Measurements from ENCODE around the gene TRIP11. TPM values are rescaled to one million over a fixed set of nuclear protein-coding genes. Genes with fewer than 3 reads are reported as not detected.

TRIP11 gene
- total RNA-seq, 2 experiments from 2014 or later: 29.9 to 30.0 TPM

DNA sequence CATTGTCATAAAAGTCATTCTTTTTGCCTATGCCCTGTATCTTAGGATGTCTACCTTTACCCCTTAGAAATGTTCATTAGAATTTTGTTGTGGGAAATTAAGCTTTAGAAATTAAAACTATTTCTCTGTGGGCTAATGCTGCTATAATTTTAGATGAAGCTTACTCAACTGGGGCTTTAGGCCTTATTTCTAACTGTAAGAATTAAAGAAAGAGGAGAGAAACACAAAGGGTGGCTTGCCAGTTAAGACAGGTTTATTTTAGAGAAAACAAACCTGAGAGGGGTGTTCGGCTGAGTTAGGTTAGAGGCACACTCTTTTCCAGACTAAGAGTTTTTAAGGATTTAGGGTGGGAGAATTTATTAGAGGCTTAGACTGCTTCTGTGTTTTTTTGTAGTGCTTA is 6.4 kb downstream of the TRIP11 start:
- Mint-ChIP-seq H3K4me1 (peaks cover 40% of the 10 kb centered on the region), H3K4me3 (no peak overlapping the region), H3K27ac (peak overlapping the region; percentile 77), H3K36me3 (peaks cover 34% of the 10 kb centered on the region), H3K27me3 (no peaks in the 10 kb centered on the region), H3K9me3 (no peaks in the 10 kb centered on the region)
- no peak for DNase-seq

DNA sequence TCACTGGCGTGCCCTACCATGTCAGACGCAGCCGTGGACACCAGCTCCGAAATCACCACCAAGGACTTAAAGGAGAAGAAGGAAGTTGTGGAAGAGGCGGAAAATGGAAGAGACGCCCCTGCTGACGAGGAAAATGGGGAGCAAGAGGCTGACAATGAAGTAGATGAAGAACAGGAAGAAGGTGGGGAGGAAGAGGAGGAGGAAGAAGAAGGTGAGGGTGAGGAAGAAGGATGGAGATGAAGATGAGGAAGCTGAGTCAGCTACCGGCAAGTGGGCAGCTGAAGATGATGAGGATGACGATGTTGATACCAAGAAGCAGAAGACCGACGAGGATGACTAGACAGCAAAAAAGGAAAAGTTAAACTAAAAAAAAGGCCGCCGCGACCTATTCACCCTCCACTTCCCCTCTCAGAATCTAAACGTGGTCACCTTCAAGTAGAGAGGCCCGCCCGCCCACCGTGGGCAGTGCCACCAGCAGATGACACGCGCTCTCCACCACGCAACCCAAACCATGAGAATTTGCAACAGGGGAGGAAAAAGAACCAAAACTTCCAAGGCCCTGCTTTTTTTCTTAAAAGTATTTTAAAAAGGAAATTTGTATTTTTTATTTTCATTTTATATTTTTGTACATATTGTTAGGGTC is 13.2 kb downstream of the TRIP11 start:
- Mint-ChIP-seq H3K27me3 (no peaks in the 10 kb centered on the region), H3K4me1 (peaks cover 12% of the 10 kb centered on the region), H3K4me3 (no peak overlapping the region), H3K36me3 (peaks cover 26% of the 10 kb centered on the region), H3K27ac (peak overlapping the region; percentile 55), H3K9me3 (no peaks in the 10 kb centered on the region)
- DNase-seq: no peak

DNA sequence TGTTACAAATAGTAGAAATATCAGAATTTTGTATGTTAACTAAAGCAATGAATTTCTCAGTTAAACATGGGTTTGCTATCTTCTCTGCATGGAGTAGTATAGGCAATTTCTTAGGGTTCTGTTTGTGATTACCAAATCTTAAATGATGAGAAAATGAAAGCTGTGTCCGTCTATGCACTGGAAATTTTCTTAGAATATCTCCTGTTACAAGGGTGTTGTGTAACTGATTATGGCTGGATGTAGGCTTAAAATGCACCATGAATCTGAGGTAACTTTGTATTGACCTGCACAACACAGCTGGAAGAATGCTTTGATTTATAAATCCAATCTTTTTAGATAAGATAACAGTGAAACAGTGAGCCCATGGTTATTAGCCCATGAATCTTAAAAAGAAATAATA is 17.8 kb downstream of the TRIP11 start:
- Mint-ChIP-seq H3K27me3 (no peaks in the 10 kb centered on the region), H3K4me1 (peaks cover 9% of the 10 kb centered on the region), H3K9me3 (no peaks in the 10 kb centered on the region), H3K4me3 (no peak overlapping the region), H3K27ac (no peak overlapping the region), H3K36me3 (peaks cover 9% of the 10 kb centered on the region)
- DNase-seq: no peak

DNA sequence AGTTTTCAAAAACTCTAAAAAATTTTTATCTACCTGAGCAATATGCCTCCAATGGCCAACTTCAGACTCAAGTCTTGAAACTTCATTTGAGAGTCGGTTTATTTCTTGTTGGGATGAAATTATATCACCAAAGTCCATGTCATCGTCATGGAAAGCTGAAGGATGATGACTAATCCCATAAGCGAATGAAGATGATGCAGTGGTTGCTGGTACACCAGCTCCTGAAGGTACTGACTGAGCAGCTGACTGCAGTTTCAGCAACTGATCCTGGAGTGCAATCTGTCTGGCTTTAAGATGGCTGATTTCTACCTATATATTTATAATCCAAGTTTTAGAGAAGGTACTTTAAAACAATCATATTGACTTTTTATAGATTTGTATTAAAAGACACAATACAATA is 18.3 kb downstream of the TRIP11 start:
- H3K4me1 Mint-ChIP-seq: peaks cover 7% of the 10 kb centered on the region
- DNase-seq: no peak
- no peaks in the 10 kb centered on the region for H3K27me3 Mint-ChIP-seq
- H3K36me3 Mint-ChIP-seq: peaks cover 8% of the 10 kb centered on the region
- H3K4me3 Mint-ChIP-seq: no peak overlapping the region
- H3K27ac Mint-ChIP-seq: no peak overlapping the region
- no peaks in the 10 kb centered on the region for H3K9me3 Mint-ChIP-seq

DNA sequence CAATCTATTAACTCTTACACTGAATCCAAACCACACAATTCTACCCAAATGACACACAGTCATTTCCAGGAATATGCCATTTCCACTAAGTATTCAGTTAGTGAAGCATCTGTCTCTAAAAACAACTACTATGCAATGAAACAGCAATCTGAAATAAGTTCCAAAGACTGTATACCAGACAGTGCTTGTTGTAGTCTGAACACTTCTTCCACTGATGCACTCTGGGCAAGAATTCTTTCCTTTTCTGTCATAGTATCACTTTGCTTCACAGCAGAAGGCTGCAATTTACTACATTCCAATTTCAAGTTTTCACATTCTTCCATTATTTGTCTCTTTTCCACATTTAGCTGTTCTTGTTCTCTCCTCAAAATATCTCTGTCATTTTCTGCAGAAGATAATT is 25.8 kb downstream of the TRIP11 start:
- Mint-ChIP-seq H3K4me1 (peaks cover 14% of the 10 kb centered on the region), H3K36me3 (peaks cover 22% of the 10 kb centered on the region), H3K9me3 (no peaks in the 10 kb centered on the region), H3K27me3 (no peaks in the 10 kb centered on the region), H3K4me3 (no peak overlapping the region), H3K27ac (peak overlapping the region; percentile 81)
- DNase-seq: no peak

DNA sequence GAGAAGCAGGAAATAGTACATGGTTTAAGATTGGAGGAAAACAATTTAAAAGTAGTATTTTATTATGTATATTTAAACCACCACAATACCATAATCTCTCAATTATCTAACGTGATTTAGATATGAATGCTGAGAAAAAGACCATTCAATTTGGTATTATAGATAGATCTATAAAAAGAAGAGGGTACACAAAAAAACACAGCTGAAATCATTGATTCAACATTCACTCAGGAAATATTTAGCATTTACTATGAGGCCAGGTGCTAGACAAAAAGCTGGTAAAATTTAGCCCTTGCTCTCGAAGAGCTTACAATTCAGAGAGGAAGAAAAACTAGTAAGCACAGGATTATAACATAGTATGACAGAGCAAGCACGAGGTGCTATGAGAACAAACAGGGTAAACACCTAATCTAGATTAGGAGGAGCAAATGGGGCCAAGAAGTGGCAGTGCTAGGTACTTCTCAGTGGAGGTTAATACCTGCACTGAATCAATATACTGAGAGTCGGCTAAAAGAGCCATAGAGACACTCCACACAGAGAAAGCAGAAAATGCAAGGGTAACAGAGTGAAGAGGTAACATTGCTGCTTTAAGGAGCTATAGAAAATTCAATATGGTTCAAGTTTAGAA is 27.6 kb downstream of the TRIP11 start:
- Mint-ChIP-seq H3K27me3 (no peaks in the 10 kb centered on the region), H3K4me3 (no peak overlapping the region), H3K36me3 (peaks cover 31% of the 10 kb centered on the region), H3K9me3 (no peaks in the 10 kb centered on the region), H3K4me1 (peaks cover 14% of the 10 kb centered on the region), H3K27ac (peak overlapping the region; percentile 55)
- DNase-seq: no peak

DNA sequence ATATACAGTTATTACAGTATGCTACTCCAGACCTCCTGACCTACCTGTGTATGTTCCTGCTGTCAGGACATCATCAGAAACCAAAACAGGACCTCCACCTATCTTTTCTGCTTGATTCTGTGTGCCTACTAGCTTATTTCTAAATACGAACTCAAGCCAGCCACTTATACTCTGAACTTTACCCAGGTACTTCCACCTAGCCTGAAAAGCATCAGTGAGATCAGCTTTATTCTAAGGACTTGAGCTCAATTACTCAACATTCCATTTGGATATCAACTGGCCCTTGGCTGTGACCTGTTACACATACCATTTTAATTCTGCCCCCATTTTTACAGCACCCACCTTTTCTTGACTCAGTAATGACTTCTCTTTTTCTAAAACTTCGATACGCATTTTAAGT is 29.2 kb downstream of the TRIP11 start:
- Mint-ChIP-seq H3K4me3 (no peak overlapping the region), H3K4me1 (peaks cover 20% of the 10 kb centered on the region), H3K36me3 (peaks cover 40% of the 10 kb centered on the region), H3K27ac (no peak overlapping the region), H3K27me3 (no peaks in the 10 kb centered on the region), H3K9me3 (no peaks in the 10 kb centered on the region)
- no peak for DNase-seq

DNA sequence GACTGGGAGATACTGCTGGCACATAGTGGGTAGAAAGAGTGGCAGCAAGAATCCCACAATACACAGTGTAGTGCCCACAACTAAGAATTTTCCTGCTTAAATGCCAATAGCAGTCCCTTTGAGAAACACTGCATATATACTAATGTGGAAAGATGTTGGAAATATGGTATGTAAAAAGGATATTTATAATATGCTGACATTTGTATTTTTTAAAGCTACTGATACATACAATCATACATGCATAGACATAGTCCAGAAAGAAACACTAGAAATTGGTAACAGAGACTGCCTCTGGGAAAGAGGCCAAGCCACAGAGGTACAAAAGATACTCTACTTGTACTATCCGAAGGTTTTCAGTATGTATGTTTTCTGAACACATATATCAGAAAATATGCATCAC is 30.3 kb downstream of the TRIP11 start:
- Mint-ChIP-seq H3K27me3 (no peaks in the 10 kb centered on the region), H3K9me3 (no peaks in the 10 kb centered on the region), H3K4me1 (peaks cover 30% of the 10 kb centered on the region), H3K4me3 (no peak overlapping the region), H3K36me3 (peaks cover 48% of the 10 kb centered on the region), H3K27ac (no peak overlapping the region)
- no peak for DNase-seq

DNA sequence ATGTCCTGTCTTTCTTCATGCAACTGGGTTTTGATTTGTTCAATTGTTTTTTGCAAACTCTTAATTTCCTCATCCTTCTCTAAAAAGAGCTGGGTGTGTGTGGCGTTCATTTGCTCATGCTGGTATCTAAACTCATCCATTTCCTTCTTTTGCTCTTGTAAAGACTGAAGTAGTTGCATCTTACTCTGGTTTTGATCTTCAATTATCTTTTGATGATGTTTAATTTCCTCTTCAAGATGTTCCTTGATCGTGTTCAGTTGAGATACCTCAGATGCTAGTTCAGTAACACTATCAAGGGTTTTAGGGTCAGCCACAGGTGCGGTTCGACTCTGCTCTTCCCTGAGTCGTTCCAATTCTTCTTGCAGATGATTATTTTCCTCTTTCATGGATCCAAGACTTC is 34.8 kb downstream of the TRIP11 start:
- no peak for DNase-seq
- Mint-ChIP-seq H3K27me3 (no peaks in the 10 kb centered on the region), H3K27ac (peak overlapping the region; percentile 83), H3K4me3 (peak overlapping the region; percentile 46), H3K9me3 (peaks cover 1% of the 10 kb centered on the region), H3K4me1 (peaks cover 42% of the 10 kb centered on the region), H3K36me3 (peaks cover 49% of the 10 kb centered on the region)

DNA sequence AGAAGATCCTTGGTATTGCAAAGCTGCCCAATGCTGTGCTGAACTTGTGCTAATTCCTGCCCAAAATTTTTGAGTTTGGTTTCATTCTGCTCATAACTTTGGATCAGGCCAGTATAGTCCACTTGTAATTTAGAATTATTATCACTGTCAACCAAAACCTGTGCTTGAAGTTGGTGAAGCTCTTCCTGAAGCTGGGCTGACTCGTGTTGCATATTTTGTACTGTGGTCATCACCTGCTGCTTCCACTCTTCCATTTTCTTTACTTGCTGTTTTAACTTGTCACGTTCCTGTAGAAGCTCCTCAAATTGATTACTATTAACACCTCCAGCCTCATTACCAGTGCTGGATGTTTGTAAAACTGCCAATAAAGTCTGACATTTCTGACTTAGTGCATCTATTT is 35.8 kb downstream of the TRIP11 start:
- H3K27me3 Mint-ChIP-seq: no peaks in the 10 kb centered on the region
- peaks cover 1% of the 10 kb centered on the region for H3K9me3 Mint-ChIP-seq
- no peak for DNase-seq
- H3K4me3 Mint-ChIP-seq: no peak overlapping the region
- peaks cover 53% of the 10 kb centered on the region for H3K36me3 Mint-ChIP-seq
- peaks cover 52% of the 10 kb centered on the region for H3K4me1 Mint-ChIP-seq
- H3K27ac Mint-ChIP-seq: peak overlapping the region; percentile 83

DNA sequence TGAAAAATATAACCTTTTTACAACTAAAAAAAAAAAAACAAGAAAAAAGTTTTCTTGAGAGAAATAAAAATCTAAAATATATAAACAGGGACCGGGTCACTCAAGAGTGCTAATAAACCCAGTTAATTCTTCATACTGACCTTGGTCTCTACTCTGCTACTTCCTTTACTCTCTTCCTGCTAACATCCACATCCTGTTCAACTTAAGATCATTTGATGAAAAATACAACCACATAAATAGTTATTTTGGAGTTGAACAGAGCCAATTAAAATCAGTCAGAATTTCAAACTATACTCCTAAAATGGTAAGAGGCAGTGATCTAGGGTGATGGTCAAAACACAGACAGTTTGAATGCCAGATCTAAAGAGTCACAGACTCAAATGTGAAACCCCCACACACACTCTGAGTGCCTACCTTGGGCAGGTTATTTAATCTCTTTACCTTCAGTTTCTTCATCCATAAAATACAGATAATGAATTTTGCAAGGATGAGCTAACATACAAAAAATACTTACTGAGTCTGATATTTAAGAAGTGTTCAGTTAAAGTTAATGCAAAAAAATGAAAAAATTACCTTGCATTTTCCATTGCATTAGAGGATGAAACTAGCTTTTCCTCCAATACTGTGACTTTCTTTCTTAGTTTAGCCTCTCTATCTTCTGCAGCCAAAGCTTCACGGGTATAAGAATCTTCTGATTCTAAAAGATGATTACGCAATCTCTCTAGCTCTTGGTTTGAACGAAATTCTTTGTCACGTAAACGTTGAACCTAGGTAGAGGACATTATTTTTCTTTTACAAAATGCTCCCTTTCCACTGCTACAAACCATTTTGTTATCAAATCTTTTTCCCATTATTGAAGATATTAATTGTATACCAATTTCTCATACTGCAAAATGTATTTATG is 40.9 kb downstream of the TRIP11 start:
- peaks cover 58% of the 10 kb centered on the region for H3K4me1 Mint-ChIP-seq
- H3K4me3 Mint-ChIP-seq: peak overlapping the region; percentile 6
- peaks cover 1% of the 10 kb centered on the region for H3K9me3 Mint-ChIP-seq
- H3K27me3 Mint-ChIP-seq: no peaks in the 10 kb centered on the region
- no peak for DNase-seq
- H3K36me3 Mint-ChIP-seq: peaks cover 22% of the 10 kb centered on the region
- peak overlapping the region; percentile 86 for H3K27ac Mint-ChIP-seq

DNA sequence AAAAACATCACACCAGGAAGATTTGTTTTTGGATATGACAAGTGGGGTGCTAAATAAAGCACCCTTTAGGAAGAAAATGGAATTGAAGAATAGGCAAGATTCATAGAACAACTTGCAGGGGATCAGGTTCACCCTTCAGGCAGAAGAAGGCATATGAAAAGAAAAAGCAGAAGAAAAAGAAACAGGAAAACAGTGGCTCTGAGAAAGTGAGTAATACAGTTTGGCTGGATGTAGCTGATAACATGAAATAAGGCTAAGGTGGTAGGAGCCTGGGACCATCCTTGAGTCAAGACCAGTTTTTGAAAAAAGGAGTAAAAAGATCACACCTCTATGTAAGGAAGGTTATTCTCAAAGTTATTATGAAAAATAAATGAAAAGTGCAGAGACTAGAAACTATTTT is 42.4 kb downstream of the TRIP11 start:
- no peak for DNase-seq
- Mint-ChIP-seq H3K9me3 (no peaks in the 10 kb centered on the region), H3K36me3 (peaks cover 15% of the 10 kb centered on the region), H3K4me3 (no peak overlapping the region), H3K27me3 (no peaks in the 10 kb centered on the region), H3K4me1 (peaks cover 47% of the 10 kb centered on the region), H3K27ac (peak overlapping the region; percentile 64)

DNA sequence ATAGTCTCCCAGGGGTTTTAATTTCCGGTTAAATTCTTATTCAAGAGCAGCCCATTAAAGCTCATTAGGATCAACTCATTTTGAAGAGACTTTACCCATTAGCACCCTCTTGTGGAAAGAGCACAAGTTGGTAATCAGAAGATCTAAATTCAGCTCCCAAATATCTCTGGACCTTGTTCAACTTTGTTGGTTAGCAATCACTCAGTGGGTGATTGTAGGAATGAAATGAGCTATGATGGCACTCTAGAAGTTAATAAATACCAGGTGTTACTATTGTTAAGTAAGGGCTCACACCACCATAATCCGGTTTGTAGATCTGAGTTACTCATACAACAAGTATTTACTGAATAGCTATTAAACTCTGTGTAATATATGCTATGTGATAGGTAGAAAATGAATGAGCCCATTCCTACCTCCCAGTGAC is 42.9 kb downstream of the TRIP11 start:
- H3K27ac Mint-ChIP-seq: no peak overlapping the region
- peaks cover 45% of the 10 kb centered on the region for H3K4me1 Mint-ChIP-seq

DNA sequence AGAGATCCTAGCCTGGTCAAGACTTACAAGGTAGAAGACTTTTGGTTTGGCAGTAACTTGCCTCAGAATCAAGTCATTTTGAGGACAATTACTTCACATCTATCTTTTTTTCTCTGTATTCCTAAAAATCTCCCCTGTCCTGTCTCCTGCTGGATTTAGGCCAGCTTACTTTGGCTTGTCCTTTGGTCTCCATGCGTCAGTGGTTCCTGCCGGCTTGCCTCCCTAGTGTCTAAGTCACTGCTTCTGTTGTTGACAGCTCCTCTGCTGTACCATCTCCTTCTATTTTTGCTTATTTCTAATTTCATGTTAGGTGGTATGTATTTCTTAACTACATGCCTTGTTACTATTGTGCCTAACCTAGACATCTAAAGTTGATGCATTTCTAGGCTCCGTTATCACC is 52.7 kb downstream of the TRIP11 start:
- Mint-ChIP-seq H3K27ac (no peak overlapping the region), H3K27me3 (no peaks in the 10 kb centered on the region), H3K9me3 (no peaks in the 10 kb centered on the region), H3K4me3 (no peak overlapping the region), H3K36me3 (peaks cover 31% of the 10 kb centered on the region), H3K4me1 (peaks cover 6% of the 10 kb centered on the region)
- DNase-seq: no peak

More for the DNA sequence above, 42.9 kb downstream of the TRIP11 start:
- Mint-ChIP-seq H3K4me3 (no peak overlapping the region), H3K27me3 (no peaks in the 10 kb centered on the region), H3K9me3 (no peaks in the 10 kb centered on the region), H3K36me3 (peaks cover 19% of the 10 kb centered on the region)
- no peak for DNase-seq

DNA sequence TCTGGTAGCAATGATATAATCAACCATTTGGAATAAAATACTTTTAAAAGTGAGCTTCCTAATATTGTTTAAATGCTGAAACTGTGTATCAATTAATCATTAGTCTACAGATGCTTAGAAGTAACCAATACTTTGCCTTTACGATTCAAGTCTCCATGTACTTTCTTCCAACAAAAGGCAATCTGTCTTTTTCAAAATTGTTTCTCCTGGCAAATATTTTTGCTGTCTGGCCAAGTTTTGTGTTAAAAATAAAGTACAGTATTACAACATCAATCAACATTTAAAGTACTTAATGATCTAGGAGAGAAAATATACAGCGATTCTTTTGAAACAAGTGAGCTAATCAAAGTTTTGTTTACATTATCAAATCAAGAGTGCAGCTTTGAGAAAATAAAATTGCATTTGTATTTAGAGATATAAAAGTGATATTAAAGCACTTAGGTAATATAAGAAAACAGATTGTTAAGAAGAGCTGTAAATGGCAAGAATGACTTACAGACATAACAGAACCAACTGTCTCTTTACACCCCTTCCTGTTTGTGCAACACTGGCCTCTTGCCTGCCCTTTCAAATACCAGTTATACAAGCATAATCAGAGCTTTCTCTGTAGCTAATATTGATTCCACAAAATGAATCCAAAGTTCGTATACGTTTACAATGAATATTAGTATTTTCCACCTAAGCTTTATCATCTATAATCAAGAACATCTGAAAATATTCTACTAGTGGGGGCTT is 54.2 kb downstream of the TRIP11 start:
- Mint-ChIP-seq H3K27me3 (no peaks in the 10 kb centered on the region), H3K9me3 (no peaks in the 10 kb centered on the region), H3K36me3 (peaks cover 28% of the 10 kb centered on the region), H3K4me3 (no peak overlapping the region), H3K27ac (no peak overlapping the region), H3K4me1 (peaks cover 6% of the 10 kb centered on the region)
- DNase-seq: no peak
